ENCODE results near the gene FAP. TPM values are rescaled to one million over a fixed set of nuclear protein-coding genes. Genes with fewer than 3 reads are reported as not detected.

The FAP gene
- total and polyA plus RNA-seq, 2 of the 8 experiments (the other 6 are each of a cell fraction or from before 2014, with no cell fraction given): not detected

GRCh38 chr2:162230761-162231160, 12.5 kb downstream of the FAP start:
- no peak for FAIRE-seq
- Histone ChIP-seq H3K23me2 (ENCODE audit: low read depth, low read length) (no peaks in the 10 kb centered on the region), H4K8ac (ENCODE audit: extremely low read depth, insufficient read depth, low read length) (no peak overlapping the region), H3K79me2 (ENCODE audit: control insufficient read depth in 1 of 2, insufficient read depth in 2 of 2, low read length in 2 of 2) (no peaks in the 10 kb centered on the region), H3K56ac (replicated peaks; ENCODE audit: insufficient read length, low read depth, low read length) (no peak overlapping the region), H3K14ac (ENCODE audit: insufficient read length) (no peak overlapping the region), H3K4me3 (ENCODE audit: extremely low read depth in 1 of 4, insufficient read depth in 2 of 4, low read depth in 3 of 4, low read length in 4 of 4) (no peak overlapping the region), H2BK120ac (replicated peaks; ENCODE audit: low read depth, low read length) (no peak overlapping the region), H3K27ac (ENCODE audit: low read depth, low read length) (no peak overlapping the region), H3K79me1 (ENCODE audit: low read depth, low read length) (no peaks in the 10 kb centered on the region), H3K9me3 (ENCODE audit: insufficient read depth in 2 of 2, low read depth in 1 of 2, low read length in 1 of 2) (peaks cover 0 to 9% of the 10 kb centered on the region in 2 experiments; a peak in 1 of 4 replicates), H2BK12ac (ENCODE audit: low read depth, low read length) (no peak overlapping the region), H2BK15ac (ENCODE audit: low read length) (no peak overlapping the region), H4K5ac (ENCODE audit: insufficient read length, low read depth, low read length) (no peak overlapping the region), H3K4me2 (ENCODE audit: insufficient read depth in 1 of 2, low read depth in 2 of 2, low read length in 2 of 2) (no peak overlapping the region), H4K91ac (replicated peaks; ENCODE audit: insufficient read length, low read length) (no peak overlapping the region), H3K4ac (replicated peaks; ENCODE audit: insufficient read length, low read depth, low read length) (no peak overlapping the region), H2BK20ac (ENCODE audit: low read length) (no peak overlapping the region), H3K4me1 (replicated peaks in 1 of 4; ENCODE audit: control insufficient read depth in 3 of 4, insufficient read depth in 4 of 4, low read length in 3 of 4) (no peaks in the 10 kb centered on the region), H2BK5ac (ENCODE audit: low read depth, low read length) (no peak overlapping the region), H3K36me3 (ENCODE audit: control insufficient read depth in 2 of 4, insufficient read depth in 4 of 4, low read length in 3 of 4) (no peaks in the 10 kb centered on the region), H3K23ac (ENCODE audit: insufficient read length) (no peak overlapping the region), H4K20me1 (replicated peaks in 1 of 2; ENCODE audit: control insufficient read depth in 1 of 2, insufficient read depth in 2 of 2, low read length in 2 of 2) (no peaks in the 10 kb centered on the region), H3K27me3 (replicated peaks in 1 of 4; ENCODE audit: control insufficient read depth in 3 of 4, extremely low read depth in 1 of 4, insufficient read depth in 3 of 4, low read length in 3 of 4) (no peaks in the 10 kb centered on the region), H2AK5ac (ENCODE audit: low read depth, low read length) (no peak overlapping the region), H3K9ac (replicated peaks in 1 of 4; ENCODE audit: extremely low read depth in 1 of 4, low read depth in 3 of 4, low read length in 3 of 4) (no peak overlapping the region), H2AFZ (ENCODE audit: low read length) (no peak overlapping the region), H3K18ac (ENCODE audit: extremely low read depth, low read length) (no peak overlapping the region)
- no peak for DNase-seq (ENCODE audit: low read depth in 1 of 2, low spot score in 2 of 2)
- no peak for TF ChIP-seq CHD1 (IDR thresholded peaks at IDR 0.05; ENCODE audit: low read depth, low read length)
- no peak for TF ChIP-seq ASH2L (IDR thresholded peaks at IDR 0.05; ENCODE audit: low read length)
- TF ChIP-seq GABPA (IDR thresholded peaks at IDR 0.05; ENCODE audit: borderline replicate concordance, insufficient read depth, low read length): no peak
- TF ChIP-seq HDAC6 (IDR thresholded peaks at IDR 0.05; ENCODE audit: low read depth, low read length): no peak
- TF ChIP-seq CEBPB (IDR thresholded peaks at IDR 0.05; ENCODE audit: low read depth, low read length): no peak
- TF ChIP-seq SP2 (IDR thresholded peaks at IDR 0.05; ENCODE audit: low read length): no peak
- TF ChIP-seq SRF (IDR thresholded peaks at IDR 0.05; ENCODE audit: low read depth, low read length): no peak
- TF ChIP-seq GTF2F1 (IDR thresholded peaks at IDR 0.05; ENCODE audit: borderline replicate concordance, low read depth, low read length): no peak
- TF ChIP-seq JUND (IDR thresholded peaks at IDR 0.05; ENCODE audit: low read length): no peak
- WGBS, 2 experiments (ENCODE audit: extremely low coverage in 1 of 2, insufficient coverage in 1 of 2, insufficient read length in 1 of 2, insufficient replicate concordance in 2 of 2, low coverage in 1 of 2, low lambda C conversion rate in 2 of 2, missing lambda C conversion rate in 1 of 2): 80% methylated on average over 1 of the region's 1 CpG; no CpG with 5 or more reads in 1 of the 2 experiments
- ChIA-PET CTCF (ENCODE audit: partially characterized antibody) (interaction anchor here (2.0 to 2.6 kb wide), 3 partner anchors 10 to 67 kb away, joined by 9 to 15 read pairs (median 13); no protein-coding TSS in a partner anchor), POLR2A (ENCODE audit: partially characterized antibody) (no interaction called here)

All from H1 (cell line).